ENCODE measurements around the gene HTR3C. TPM values are rescaled to one million over a fixed set of nuclear protein-coding genes. Genes with fewer than 3 reads are reported as not detected.

HTR3C gene
- total RNA-seq, 4 donors from 2014 or later, result not detected

DNA sequence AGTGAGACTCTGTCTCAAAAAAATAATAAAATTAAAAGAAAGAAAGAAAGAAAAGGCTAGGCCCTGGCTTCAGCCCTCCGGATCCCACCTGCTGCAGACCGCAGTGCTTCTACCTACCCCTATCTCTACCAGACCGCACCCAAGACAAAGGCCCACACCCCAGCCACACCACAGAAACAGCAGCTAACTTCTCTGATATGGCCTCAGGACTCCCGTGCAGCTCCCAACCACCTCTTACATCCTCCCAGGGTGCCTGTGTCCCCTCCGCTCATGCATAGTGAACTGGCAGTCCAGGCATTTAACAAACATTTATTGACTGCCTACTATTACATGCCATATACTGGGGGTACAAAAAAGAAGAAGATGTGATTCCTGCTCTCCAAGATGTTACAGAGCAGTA lies 6.9 kb upstream of the HTR3C start:
- H3K36me3 ChIP-seq, result no peaks in the 10 kb centered on the region
- no peaks in the 10 kb centered on the region for H3K27me3 ChIP-seq
- no peak for ATAC-seq
- no peaks in the 10 kb centered on the region for H3K4me1 ChIP-seq
- TF ChIP-seq POLR2A (IDR thresholded peaks at IDR 0.05), result no peak
- TF ChIP-seq, protein P1, sequence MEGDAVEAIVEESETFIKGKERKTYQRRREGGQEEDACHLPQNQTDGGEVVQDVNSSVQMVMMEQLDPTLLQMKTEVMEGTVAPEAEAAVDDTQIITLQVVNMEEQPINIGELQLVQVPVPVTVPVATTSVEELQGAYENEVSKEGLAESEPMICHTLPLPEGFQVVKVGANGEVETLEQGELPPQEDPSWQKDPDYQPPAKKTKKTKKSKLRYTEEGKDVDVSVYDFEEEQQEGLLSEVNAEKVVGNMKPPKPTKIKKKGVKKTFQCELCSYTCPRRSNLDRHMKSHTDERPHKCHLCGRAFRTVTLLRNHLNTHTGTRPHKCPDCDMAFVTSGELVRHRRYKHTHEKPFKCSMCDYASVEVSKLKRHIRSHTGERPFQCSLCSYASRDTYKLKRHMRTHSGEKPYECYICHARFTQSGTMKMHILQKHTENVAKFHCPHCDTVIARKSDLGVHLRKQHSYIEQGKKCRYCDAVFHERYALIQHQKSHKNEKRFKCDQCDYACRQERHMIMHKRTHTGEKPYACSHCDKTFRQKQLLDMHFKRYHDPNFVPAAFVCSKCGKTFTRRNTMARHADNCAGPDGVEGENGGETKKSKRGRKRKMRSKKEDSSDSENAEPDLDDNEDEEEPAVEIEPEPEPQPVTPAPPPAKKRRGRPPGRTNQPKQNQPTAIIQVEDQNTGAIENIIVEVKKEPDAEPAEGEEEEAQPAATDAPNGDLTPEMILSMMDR (IDR thresholded peaks at IDR 0.05 in 4 of 5, conservative IDR thresholded peaks at IDR 0.05 in 1 of 5), result no peak
- in situ Hi-C loops (cut with MboI; ENCODE audit: low sequenced_read_pairs in 4 of 4) (no loop called here), intact Hi-C loops (cut with DNase I; ENCODE audit: low total_unique reads) (no loop called here)
- H3K4me3 ChIP-seq, result no peak overlapping the region
- H3K9me3 ChIP-seq, result no peaks in the 10 kb centered on the region
- DNase-seq, result no peak
- no peak overlapping the region for H3K27ac ChIP-seq

DNA sequence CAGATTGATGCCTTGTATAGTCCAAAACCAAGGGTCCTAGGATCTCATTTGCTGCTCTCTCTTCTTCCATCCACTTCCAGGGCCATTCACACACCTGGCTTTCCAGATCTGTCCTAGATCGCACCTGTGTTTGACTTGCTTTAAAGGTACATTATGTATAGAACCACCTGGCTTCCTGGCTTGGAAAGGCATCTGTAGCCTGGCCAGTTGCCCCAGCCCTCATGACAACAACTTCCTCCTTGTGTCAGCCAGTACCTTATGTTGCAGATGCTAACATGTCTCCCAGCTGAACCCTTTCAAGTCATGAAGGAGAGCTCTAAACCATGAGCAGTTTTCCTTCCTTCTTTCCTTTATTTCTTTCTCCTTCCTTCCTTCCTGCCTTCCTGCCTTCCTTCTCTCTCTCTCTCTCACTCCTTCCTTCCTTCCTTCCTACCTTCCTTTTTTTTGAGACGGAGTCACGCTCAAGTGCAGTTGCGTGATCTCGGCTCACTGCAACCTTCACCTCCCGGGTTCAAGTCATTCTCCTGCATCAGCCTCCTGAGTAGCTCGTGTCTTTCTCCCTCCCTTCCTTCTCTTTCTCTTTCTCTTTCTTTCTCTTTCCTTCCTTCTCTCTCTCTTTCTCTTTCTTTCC lies 2.5 kb upstream of the HTR3C start:
- intact Hi-C loops (cut with DNase I; ENCODE audit: low total_unique reads), result no loop called here

DNA sequence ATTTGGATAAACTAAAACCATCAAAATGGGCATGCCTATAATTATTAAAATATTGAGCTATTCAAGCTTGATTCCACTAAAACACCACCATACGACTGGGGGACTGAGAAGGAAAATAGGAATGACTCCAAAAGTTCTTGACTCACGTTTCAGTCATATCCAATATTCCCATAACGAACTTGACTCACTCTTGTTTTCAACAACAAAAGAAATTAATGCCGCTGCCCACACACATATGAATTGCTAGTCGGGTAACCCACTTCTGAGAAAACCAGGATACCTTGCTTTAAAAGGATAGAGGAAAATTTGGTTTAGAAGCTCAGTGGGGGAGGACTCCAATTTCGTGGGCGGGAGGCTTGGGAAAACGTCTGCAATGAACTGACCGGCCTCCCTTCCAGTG lies 5.2 kb downstream of the HTR3C start:
- in situ Hi-C loops (cut with MboI; ENCODE audit: low sequenced_read_pairs in 4 of 4), result loop anchor here in 1 of 4 donors (10.0 kb wide), 1 partner anchor 57 kb away; no protein-coding TSS in a partner anchor
- Histone ChIP-seq H3K4me1 (no peaks in the 10 kb centered on the region), H3K27ac (no peak overlapping the region), H3K9me3 (no peaks in the 10 kb centered on the region), H3K4me3 (no peak overlapping the region), H3K36me3 (no peaks in the 10 kb centered on the region), H3K27me3 (no peaks in the 10 kb centered on the region)
- DNase-seq (no peak), ATAC-seq (no peak)
- intact Hi-C loops (cut with DNase I; ENCODE audit: low total_unique reads), result no loop called here
- no peak for TF ChIP-seq POLR2A (IDR thresholded peaks at IDR 0.05)
- TF ChIP-seq, protein P1 (IDR thresholded peaks at IDR 0.05 in 4 of 5, conservative IDR thresholded peaks at IDR 0.05 in 1 of 5), result no peak

More for the DNA sequence above, 2.5 kb upstream of the HTR3C start:
- Histone ChIP-seq H3K36me3 (no peaks in the 10 kb centered on the region), H3K4me1 (no peaks in the 10 kb centered on the region), H3K4me3 (no peak overlapping the region), H3K9me3 (no peaks in the 10 kb centered on the region), H3K27me3 (no peaks in the 10 kb centered on the region), H3K27ac (no peak overlapping the region)
- in situ Hi-C loops (cut with MboI; ENCODE audit: low sequenced_read_pairs in 4 of 4), result loop anchor here in 1 of 4 donors (10.0 kb wide), 1 partner anchor 64 kb away; no protein-coding TSS in a partner anchor
- TF ChIP-seq POLR2A (IDR thresholded peaks at IDR 0.05), result no peak
- TF ChIP-seq, protein P1 (IDR thresholded peaks at IDR 0.05 in 4 of 5, conservative IDR thresholded peaks at IDR 0.05 in 1 of 5), result no peak
- ATAC-seq (no peak), DNase-seq (no peak)

DNA sequence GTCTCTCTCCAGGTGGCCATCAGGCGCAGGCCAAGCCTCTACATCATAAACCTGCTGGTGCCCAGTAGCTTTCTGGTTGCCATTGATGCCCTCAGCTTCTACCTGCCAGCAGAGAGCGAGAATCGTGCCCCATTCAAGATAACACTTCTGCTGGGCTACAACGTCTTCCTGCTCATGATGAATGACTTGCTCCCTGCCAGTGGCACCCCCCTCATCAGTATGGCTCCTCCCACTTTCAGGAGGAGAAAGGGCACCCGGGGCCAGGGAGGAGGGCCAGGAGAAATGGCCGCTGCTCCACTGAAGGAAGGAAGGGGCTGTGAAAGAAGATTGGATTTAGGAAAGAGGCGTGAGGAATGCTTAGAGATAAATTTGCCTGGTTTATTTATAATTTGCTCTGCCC lies 6.6 kb downstream of the HTR3C start:
- H3K27ac ChIP-seq, result no peak overlapping the region
- no peaks in the 10 kb centered on the region for H3K9me3 ChIP-seq
- no peak overlapping the region for H3K4me3 ChIP-seq
- ATAC-seq (no peak), DNase-seq (no peak)
- intact Hi-C loops (cut with DNase I; ENCODE audit: low total_unique reads), result no loop called here
- no peaks in the 10 kb centered on the region for H3K36me3 ChIP-seq
- H3K27me3 ChIP-seq, result no peaks in the 10 kb centered on the region
- no peak for TF ChIP-seq POLR2A (IDR thresholded peaks at IDR 0.05)
- TF ChIP-seq, protein P1 (IDR thresholded peaks at IDR 0.05 in 4 of 5, conservative IDR thresholded peaks at IDR 0.05 in 1 of 5), result no peak
- no peaks in the 10 kb centered on the region for H3K4me1 ChIP-seq
- in situ Hi-C loops (cut with MboI; ENCODE audit: low sequenced_read_pairs in 4 of 4), result loop anchor here in 1 of 4 donors (10.0 kb wide), 1 partner anchor 55 kb away; no protein-coding TSS in a partner anchor
